K562 (cell line): ENCODE measurements around the gene UBL7. TPM values are rescaled to one million over a fixed set of nuclear protein-coding genes. Genes with fewer than 3 reads are reported as not detected.

ENCODE experiments used
- BCLAF1 ChIP-seq, 2 experiments: fragments of 450-650 bp in 1 of 2; IDR thresholded peaks; 2 replicates each; pipeline ENCODE4 v1.6.1; 2011 to 2017; ENCODE audit warnings: low read depth in 2 of 2, antibody characterized with exemption in 1 of 2, borderline replicate concordance in 1 of 2, low read length in 1 of 2, mild to moderate bottlenecking in 1 of 2, mixed read lengths in 1 of 2; ENCODE audit not compliant: control insufficient read depth in 1 of 2
- CBX2 ChIP-seq: fragments of 200-600 bp; sonication (generic); IDR thresholded peaks from one replicate; pipeline ENCODE4 v1.6.1; 2012; ENCODE audit warnings: mild to moderate bottlenecking, low read length, inconsistent platforms; ENCODE audit not compliant: insufficient read depth, poor library complexity, severe bottlenecking
- CREM ChIP-seq: IDR thresholded peaks from 2 replicates; pipeline ENCODE4 v1.6.1; 2014; ENCODE audit warnings: antibody characterized with exemption, low read depth
- DEAF1 ChIP-seq: fragments of 450-650 bp; formaldehyde crosslinking; IDR thresholded peaks from 2 replicates; pipeline ENCODE4 v1.4.0; 2020; ENCODE audit warnings: mild to moderate bottlenecking, moderate library complexity
- EWSR1 ChIP-seq: fragments of 450-650 bp; IDR thresholded peaks from 2 replicates; pipeline ENCODE4 v1.6.1; 2018; ENCODE audit warnings: borderline replicate concordance, mild to moderate bottlenecking, low read depth, moderate library complexity; ENCODE audit not compliant: partially characterized antibody
- FOXO4 ChIP-seq: fragments of 450-650 bp; formaldehyde crosslinking; IDR thresholded peaks from 2 replicates; pipeline ENCODE4 v1.4.0; 2020; ENCODE audit warnings: mild to moderate bottlenecking, moderate library complexity
- GTF2E2 ChIP-seq: fragments of 200-800 bp; sonication (Bioruptor generic); IDR thresholded peaks from 2 replicates; pipeline ENCODE4 v1.6.1; 2016; ENCODE audit warnings: missing genetic modification characterization, missing compliant biosample characterization
- HOXB6 ChIP-seq: fragments of 250-450 bp; sonication (Bioruptor Pico); IDR thresholded peaks from 2 replicates; pipeline ENCODE4 v1.5.1; 2022; ENCODE audit warnings: mild to moderate bottlenecking, borderline replicate concordance
- MECOM ChIP-seq: fragments of 250-450 bp; sonication (Bioruptor Pico); IDR thresholded peaks from 2 replicates; pipeline ENCODE4 v1.8.0; 2022; ENCODE audit warnings: inconsistent platforms
- MIER1 ChIP-seq: fragments of 450-650 bp; IDR thresholded peaks from 2 replicates; pipeline ENCODE4 v1.6.1; 2016; ENCODE audit warnings: antibody characterized with exemption, mild to moderate bottlenecking, low read depth
- PML ChIP-seq: IDR thresholded peaks from 2 replicates; pipeline ENCODE4 v1.6.1; 2012; ENCODE audit warnings: low read length, inconsistent platforms
- RUNX1 ChIP-seq: sonication (generic); IDR thresholded peaks from 2 replicates; pipeline ENCODE4 v1.6.1; 2016; ENCODE audit warnings: antibody characterized with exemption, low read depth
- SMARCC2 ChIP-seq: fragments of 450-650 bp; IDR thresholded peaks from 2 replicates; pipeline ENCODE4 v1.6.1; 2017; ENCODE audit warnings: antibody characterized with exemption, moderate library complexity, mild to moderate bottlenecking, low read depth
- SMC3 ChIP-seq: conservative IDR thresholded peaks from 2 replicates; pipeline ENCODE4 v1.6.1; 2011; ENCODE audit warnings: low read depth, low read length, improper control_type of control experiment; ENCODE audit not compliant: insufficient read depth
- UBTF ChIP-seq, 2 experiments: IDR thresholded peaks; 2 replicates each; pipeline ENCODE4 v1.6.1; 2012; ENCODE audit warnings: improper control_type of control experiment in 2 of 2, low read depth in 2 of 2, low read length in 2 of 2, borderline replicate concordance in 1 of 2
- XRCC5 ChIP-seq: fragments of 200-400 bp; formaldehyde crosslinking; IDR thresholded peaks from 2 replicates; pipeline ENCODE4 v1.6.1; 2017; ENCODE audit warnings: low read depth, mild to moderate bottlenecking, low read length
- ZBTB8A ChIP-seq: fragments of 450-650 bp; IDR thresholded peaks from 2 replicates; pipeline ENCODE4 v1.6.1; 2018; ENCODE audit warnings: mild to moderate bottlenecking, moderate library complexity; ENCODE audit not compliant: partially characterized antibody
- ZKSCAN1 ChIP-seq: fragments of 150-350 bp; IDR thresholded peaks from 2 replicates; pipeline ENCODE4 v1.6.1; 2016; ENCODE audit warnings: low read depth, low read length
- ZNF232 ChIP-seq: sonication (generic); formaldehyde crosslinking; IDR thresholded peaks from 2 replicates; pipeline ENCODE4 v1.8.0; 2022; ENCODE audit warnings: mild to moderate bottlenecking, missing genetic modification reagents
- ZNF239 ChIP-seq: fragments of 250-450 bp; sonication (Bioruptor Pico); IDR thresholded peaks from 2 replicates; pipeline ENCODE4 v1.4.0; 2020; ENCODE audit warnings: mild to moderate bottlenecking
- polyA plus RNA-seq, 8 experiments: library from polyadenylated mRNA; depleted of rRNA in 4 of 8; stranded (reverse) in 5 of 8; unstranded in 3 of 8; fragments of >200 nt; fragmentation: Nextera tagmentation in 2 of 8; fragmentation: Illumina TruSeq in 1 of 8; extraction: Ambion mirVana in 2 of 8; extraction: Trizol in 1 of 8; gene quantifications; 2 replicates each; pipeline versions ENCODE4 v1.2.1 to v1.2.3, GENCODE V29; 2011 to 2014; ENCODE audit warnings: inconsistent platforms in 1 of 8, missing spikeins in 1 of 8
- total RNA-seq, 7 experiments: library from RNA; depleted of rRNA in 6 of 7; stranded (reverse); fragments of >200 nt in 6 of 7; fragmentation: Illumina TruSeq in 2 of 7; extraction: Trizol in 2 of 7; gene quantifications; 2 replicates each; pipeline versions ENCODE4 v1.2.1 to v1.2.3, GENCODE V29; 2011 to 2021; ENCODE audit warnings: low replicate concordance in 1 of 7

UBL7 gene
- total and polyA plus RNA-seq, 9 of the 15 experiments (the other 6 are each of a cell fraction or from before 2014, with no cell fraction given) = 19.2 to 63.4 (median 44.9) TPM

GRCh38 chr15:74433592-74434262, 27.2 kb downstream of the UBL7 start, which contains the start of gene SEMA7A (continued):
- TF ChIP-seq DEAF1 (CRISPR knock-in tag) = no peak
- no peak for TF ChIP-seq EWSR1
- peak; percentile 64; the same call in 1 of the 2 replicates for TF ChIP-seq CREM
- peak in 1 of 2 experiments; percentile 87; a peak in 1 of 4 replicates for TF ChIP-seq UBTF (IDR thresholded peaks at IDR 0.05; ENCODE audit: borderline replicate concordance in 1 of 2, low read depth in 2 of 2, low read length in 2 of 2)
- TF ChIP-seq FOXO4 = no peak
- no peak for TF ChIP-seq ZBTB8A
- no peak; the same call in 1 of the 2 replicates for TF ChIP-seq SMARCC2
- TF ChIP-seq MIER1 = no peak
- no peak for TF ChIP-seq XRCC5
- TF ChIP-seq ZNF232 (CRISPR knock-in tag) = no peak
- TF ChIP-seq ZNF239 = no peak
- no peak for TF ChIP-seq ZKSCAN1
- no peak for TF ChIP-seq MECOM (CRISPR knock-in tag)
- no peak for TF ChIP-seq GTF2E2
- TF ChIP-seq PML = no peak
- no peak for TF ChIP-seq SMC3
- TF ChIP-seq RUNX1 = no peak
- TF ChIP-seq BCLAF1 (IDR thresholded peaks at IDR 0.05; ENCODE audit: borderline replicate concordance in 1 of 2, control insufficient read depth in 1 of 2, low read depth in 2 of 2, low read length in 1 of 2) = no peak
- no peak for TF ChIP-seq CBX2
- TF ChIP-seq HOXB6 (CRISPR knock-in tag) = no peak
